ENCODE measurements around the gene ADORA3. TPM values are rescaled to one million over a fixed set of nuclear protein-coding genes. Genes with fewer than 3 reads are reported as not detected.

The ADORA3 gene
- total RNA-seq, 2 experiments from 2014 or later: 0.17 TPM; not detected in 1

- ChIA-PET CTCF (ENCODE audit: unreplicated experiment) (no interaction called here), POLR2A (no interaction called here)
- no peak overlapping the region for H2AFZ ChIP-seq (ENCODE audit: low read length)
- no peaks in the 10 kb centered on the region for H3K36me3 ChIP-seq (ENCODE audit: insufficient read depth, low read length)
- H3K4me2 ChIP-seq (ENCODE audit: low read length): no peak overlapping the region
- no peaks in the 10 kb centered on the region for H3K4me1 ChIP-seq (ENCODE audit: insufficient read depth, low read length, poor library complexity, severe bottlenecking)
- no peaks in the 10 kb centered on the region for H3K9me3 ChIP-seq (ENCODE audit: low read length)
- no peaks in the 10 kb centered on the region for H4K20me1 ChIP-seq (ENCODE audit: insufficient read depth, low read length)
- no TSS peak for BruUV-seq (replicated peaks)
- TF ChIP-seq EZH2phosphoT487 (IDR thresholded peaks at IDR 0.05; ENCODE audit: borderline replicate concordance, low read depth, low read length): no peak
- TF ChIP-seq CTCF (conservative IDR thresholded peaks at IDR 0.05; ENCODE audit: low read length): no peak
- H3K79me2 ChIP-seq (ENCODE audit: insufficient read depth, low read depth, low read length): no peaks in the 10 kb centered on the region
- H3K9me2 ChIP-seq (ENCODE audit: insufficient read depth, low read length): no peaks in the 10 kb centered on the region
- DNase-seq (ENCODE audit: low spot score): no peak
- H3K27ac ChIP-seq (ENCODE audit: low read depth, low read length, poor library complexity, severe bottlenecking): no peak overlapping the region
- H3K4me3 ChIP-seq (ENCODE audit: low read depth, low read length, poor library complexity, severe bottlenecking): no peak overlapping the region
- intact Hi-C loops (cut with micrococcal nuclease; ENCODE audit: unreplicated experiment): no loop called here
These were observed 35.1 kb upstream of the ADORA3 start for GRCh38 chr1:111538343-111539025.

- ChIA-PET CTCF (ENCODE audit: unreplicated experiment) (no interaction called here), POLR2A (no interaction called here)
- Histone ChIP-seq H3K4me1 (ENCODE audit: insufficient read depth, low read length, poor library complexity, severe bottlenecking) (no peaks in the 10 kb centered on the region), H3K9me2 (ENCODE audit: insufficient read depth, low read length) (no peaks in the 10 kb centered on the region), H2AFZ (ENCODE audit: low read length) (no peak overlapping the region), H3K79me2 (ENCODE audit: insufficient read depth, low read depth, low read length) (no peaks in the 10 kb centered on the region), H3K4me3 (ENCODE audit: low read depth, low read length, poor library complexity, severe bottlenecking) (no peak overlapping the region), H4K20me1 (ENCODE audit: insufficient read depth, low read length) (no peaks in the 10 kb centered on the region), H3K9me3 (ENCODE audit: low read length) (0 out of 2 replicates have a peak, but pooled peaks cover 1% of the 10 kb centered on the region), H3K27ac (ENCODE audit: low read depth, low read length, poor library complexity, severe bottlenecking) (no peak overlapping the region), H3K4me2 (ENCODE audit: low read length) (no peak overlapping the region), H3K36me3 (ENCODE audit: insufficient read depth, low read length) (no peaks in the 10 kb centered on the region)
- intact Hi-C loops (cut with micrococcal nuclease; ENCODE audit: unreplicated experiment): no loop called here
- no peak for DNase-seq (ENCODE audit: low spot score)
- no TSS peak for BruUV-seq (replicated peaks)
- TF ChIP-seq CTCF (conservative IDR thresholded peaks at IDR 0.05; ENCODE audit: low read length): no peak
- no peak for TF ChIP-seq EZH2phosphoT487 (IDR thresholded peaks at IDR 0.05; ENCODE audit: borderline replicate concordance, low read depth, low read length)
These were observed 32.1 kb upstream of the ADORA3 start for GRCh38 chr1:111535256-111536191.
